Breast epithelium (tissue), 3 donors: ENCODE results near the gene GIGYF2.

Experiments
- CTCF ChIP-seq, 3 donors: fragments of 450-650 bp; IDR thresholded peaks; one replicate each; pipeline ENCODE4 v1.5.1; 2016 to 2017; ENCODE audit warnings: antibody characterized with exemption in 3 of 3, mild to moderate bottlenecking in 3 of 3, moderate library complexity in 3 of 3
- POLR2A ChIP-seq: fragments of 450-650 bp; IDR thresholded peaks from one replicate; pipeline ENCODE4 v1.6.1; 2016; ENCODE audit warnings: antibody characterized with exemption, mild to moderate bottlenecking, moderate library complexity

- TF ChIP-seq POLR2A: no peak
- no peak for TF ChIP-seq CTCF (IDR thresholded peaks at IDR 0.05)
These were observed 24.5 kb upstream of the GIGYF2 start for GRCh38 chr2:232672588-232672987.
